GM19328 (cell line): ENCODE data around the gene STEAP2.
"Not testable (repeated sequence)": the region's sequence is repeated elsewhere in the genome, so short reads cannot be mapped to it uniquely, and the experiment has no call there.

Experiments used
- ATAC-seq: cut with Tn5 transposase; IDR thresholded peaks from one replicate; pipeline ENCODE4 v1.9.1; 2021; ENCODE audit warnings: mild to moderate bottlenecking, moderate library complexity; ENCODE audit not compliant: unreplicated experiment

The STEAP2 gene

GRCh38 chr7:90232430-90232829 is 20.9 kb downstream of the STEAP2 start:
- no peak for ATAC-seq

GRCh38 chr7:90233569-90233968 is 22.0 kb downstream of the STEAP2 start:
- ATAC-seq: no peak

- no peak for ATAC-seq
Measured at GRCh38 chr7:90236721-90237289, 25.3 kb downstream of the STEAP2 start.

GRCh38 chr7:90238022-90238421 is 26.5 kb downstream of the STEAP2 start:
- no peak for ATAC-seq

- ATAC-seq: no peak
Measured at GRCh38 chr7:90238583-90238982, 27.0 kb downstream of the STEAP2 start.

DNA sequence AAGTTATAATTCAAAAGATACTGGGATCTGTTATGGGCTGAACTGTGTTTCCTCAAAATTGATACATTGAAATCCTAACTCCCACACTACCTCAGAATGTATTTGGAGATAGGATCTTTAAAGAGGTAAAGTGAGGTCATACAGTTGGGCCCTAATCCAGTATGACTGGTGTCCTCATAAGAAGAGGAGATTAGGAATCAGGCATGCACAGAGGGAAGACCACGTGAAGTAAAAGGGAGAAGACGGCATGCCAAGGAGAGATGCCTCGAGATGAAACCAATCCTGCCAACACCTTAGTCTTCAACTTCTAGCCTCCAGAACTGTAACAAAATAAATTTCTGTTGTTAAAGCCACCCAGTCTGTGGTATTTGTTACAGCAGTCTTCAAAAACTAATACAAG is 27.5 kb downstream of the STEAP2 start:
- ATAC-seq: no peak

GRCh38 chr7:90239625-90240228 is 28.2 kb downstream of the STEAP2 start:
- no peak for ATAC-seq

DNA sequence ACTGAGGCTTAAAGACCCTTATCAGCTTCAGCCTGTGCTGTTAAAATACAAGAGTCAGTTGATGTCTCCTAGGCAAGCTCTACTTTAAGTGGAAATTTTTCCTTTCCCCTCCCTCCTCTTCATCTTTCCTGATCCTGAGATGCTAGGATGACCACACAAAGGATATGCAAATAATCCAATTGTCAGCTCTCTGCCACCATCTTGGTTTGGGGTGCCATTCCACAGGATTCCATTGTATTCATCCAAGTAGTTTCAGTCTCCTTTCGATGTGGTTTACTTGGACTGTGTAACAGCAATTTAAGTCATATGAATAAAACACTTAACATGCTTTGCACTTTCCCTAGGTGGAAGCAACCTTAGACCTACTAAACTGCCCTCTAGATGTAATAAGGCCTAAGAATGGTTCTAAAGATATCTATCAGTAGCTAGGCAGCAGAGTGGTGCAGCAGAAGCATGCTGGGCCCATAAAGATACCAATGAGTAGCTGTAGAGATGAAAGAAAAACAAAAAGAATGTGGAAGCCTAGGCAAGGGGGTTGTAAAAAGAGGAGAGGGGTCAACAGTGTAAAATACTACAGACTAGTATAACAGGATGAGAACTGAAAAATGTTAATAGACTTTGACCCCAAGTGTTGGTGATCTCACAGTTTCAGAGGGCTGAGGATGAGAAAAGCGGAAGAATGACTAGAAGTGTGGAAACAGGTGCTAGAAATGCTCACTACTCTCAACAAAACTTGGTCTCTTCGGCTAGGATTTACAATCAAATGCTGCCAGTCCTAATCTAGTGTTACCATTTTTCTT is 31.0 kb downstream of the STEAP2 start:
- ATAC-seq: no peak

DNA sequence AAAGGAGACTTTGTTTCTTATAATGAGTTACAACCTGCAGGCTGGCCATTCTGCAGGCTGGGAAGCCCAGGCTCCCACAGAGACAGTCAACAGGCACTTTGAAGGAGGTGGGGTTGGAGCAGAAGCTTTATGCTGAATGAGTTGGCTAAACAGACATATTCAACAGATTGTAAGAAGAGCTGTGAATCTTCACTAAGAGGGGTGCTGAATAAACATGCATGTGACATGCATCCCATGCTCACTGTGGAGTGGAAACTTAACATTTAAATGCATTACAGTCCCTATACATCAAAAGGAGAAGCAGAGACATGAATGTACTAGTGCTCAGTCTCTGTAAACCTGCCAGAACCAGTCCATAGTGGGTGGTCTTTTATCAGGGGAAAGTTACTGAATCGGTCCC is 32.0 kb downstream of the STEAP2 start:
- ATAC-seq: no peak

- ATAC-seq: peak; percentile 25
Measured at GRCh38 chr7:90244565-90244908, 33.0 kb downstream of the STEAP2 start.

DNA sequence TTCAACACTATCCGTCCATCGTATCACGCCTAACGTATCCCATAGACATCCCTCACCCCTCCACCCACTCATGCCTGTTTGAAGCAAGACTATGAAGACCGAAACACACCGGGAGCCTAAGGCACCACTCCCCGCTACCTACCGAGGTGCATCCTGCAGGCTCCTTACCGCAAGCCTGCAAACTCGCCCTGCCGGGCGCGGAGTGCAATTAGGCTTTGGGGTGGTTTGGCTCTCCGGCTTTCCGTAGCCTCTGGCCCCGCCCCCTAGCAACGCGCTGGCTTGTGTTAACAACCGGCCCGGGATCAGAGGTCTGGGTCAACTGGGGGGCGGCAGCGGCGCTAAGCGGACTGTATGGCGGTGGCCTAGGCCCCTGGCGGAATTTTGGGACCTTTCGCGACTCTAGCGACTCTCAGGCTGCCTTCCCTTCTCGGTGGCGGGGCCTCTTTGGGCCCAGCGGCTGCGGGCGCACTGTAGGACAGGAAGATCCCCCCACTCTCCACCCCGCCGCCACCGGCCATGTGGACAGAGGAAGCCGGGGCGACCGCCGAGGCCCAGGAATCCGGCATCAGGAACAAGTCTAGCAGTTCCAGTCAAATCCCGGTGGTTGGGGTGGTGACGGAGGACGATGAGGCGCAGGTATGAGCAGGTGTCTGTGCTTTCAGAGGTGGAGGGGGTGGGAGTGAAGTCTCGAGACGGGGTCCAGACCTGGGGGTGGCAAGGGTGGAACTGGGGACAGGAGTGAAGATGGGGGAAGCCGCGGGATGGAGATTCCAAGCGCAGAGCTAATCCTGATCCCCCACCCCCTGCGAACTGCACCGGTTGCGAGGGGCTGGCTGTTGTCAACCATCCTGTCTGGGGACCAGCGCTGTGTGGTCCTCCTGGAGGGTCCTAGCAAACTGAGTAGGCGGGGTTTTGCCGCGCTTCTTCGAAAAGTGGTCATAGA is 33.6 kb downstream of the STEAP2 start, which contains the start of gene CFAP69:
TSS of gene CFAP69 (plus strand) at position 266 of the 943 bp plus-strand sequence. CDS start at position 517, 251 bp downstream.
- ATAC-seq: peak; percentile 88

DNA sequence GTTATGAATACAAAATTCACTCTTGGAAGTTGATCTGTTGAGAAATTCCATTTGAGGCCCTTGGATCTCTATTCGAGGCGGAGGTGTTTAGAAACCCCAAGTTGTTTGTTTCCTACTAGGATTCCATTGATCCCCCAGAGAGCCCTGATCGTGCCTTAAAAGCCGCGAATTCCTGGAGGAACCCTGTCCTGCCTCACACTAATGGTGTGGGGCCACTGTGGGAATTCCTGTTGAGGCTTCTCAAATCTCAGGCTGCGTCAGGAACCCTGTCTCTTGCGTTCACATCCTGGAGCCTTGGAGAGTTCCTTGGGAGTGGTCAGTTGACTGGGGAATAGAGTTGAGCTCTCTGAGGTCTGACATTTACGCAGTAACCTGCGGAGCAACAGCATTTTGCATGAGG is 34.6 kb downstream of the STEAP2 start:
- ATAC-seq: no peak

GRCh38 chr7:90248706-90249105 is 37.2 kb downstream of the STEAP2 start:
- no peak for ATAC-seq

- ATAC-seq: no peak
Measured at GRCh38 chr7:90250601-90251303, 39.2 kb downstream of the STEAP2 start.

DNA sequence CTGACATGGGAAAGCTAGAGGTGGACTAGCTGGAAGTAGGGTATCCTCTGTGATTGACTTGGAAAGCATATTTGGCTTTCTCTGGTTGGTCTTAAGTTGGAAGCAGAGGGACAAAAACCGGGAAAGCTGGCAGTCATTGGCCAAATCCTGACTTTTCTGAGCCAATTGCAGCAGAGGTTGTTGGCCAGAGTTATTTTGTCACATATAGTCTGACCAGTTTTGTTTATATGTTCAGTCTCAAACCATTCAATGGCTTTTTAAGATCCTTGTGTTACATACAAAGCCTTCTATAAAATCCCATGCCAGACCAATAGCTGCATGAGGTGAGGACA is 39.7 kb downstream of the STEAP2 start:
- ATAC-seq: no peak

DNA sequence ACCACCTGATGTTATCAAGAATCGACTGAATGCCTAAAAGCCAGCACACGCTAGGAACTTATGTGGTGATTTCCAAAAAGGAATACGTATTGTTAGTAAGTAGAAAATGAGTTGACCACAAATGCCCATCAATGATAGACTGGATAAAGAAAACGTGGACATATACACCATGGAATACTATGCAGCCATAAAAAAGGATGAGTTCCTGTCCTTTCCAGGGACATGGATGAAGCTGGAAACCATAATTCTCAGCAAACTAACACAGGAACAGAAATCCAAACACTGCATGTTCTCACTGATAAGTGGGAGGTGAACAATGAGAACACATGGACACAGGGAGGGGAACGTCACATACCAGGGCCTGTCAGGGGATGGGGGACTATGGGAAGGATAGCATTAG is 44.5 kb downstream of the STEAP2 start:
- not testable (repeated sequence) for ATAC-seq

GRCh38 chr7:90256778-90257177 is 45.2 kb downstream of the STEAP2 start:
- ATAC-seq: no peak

DNA sequence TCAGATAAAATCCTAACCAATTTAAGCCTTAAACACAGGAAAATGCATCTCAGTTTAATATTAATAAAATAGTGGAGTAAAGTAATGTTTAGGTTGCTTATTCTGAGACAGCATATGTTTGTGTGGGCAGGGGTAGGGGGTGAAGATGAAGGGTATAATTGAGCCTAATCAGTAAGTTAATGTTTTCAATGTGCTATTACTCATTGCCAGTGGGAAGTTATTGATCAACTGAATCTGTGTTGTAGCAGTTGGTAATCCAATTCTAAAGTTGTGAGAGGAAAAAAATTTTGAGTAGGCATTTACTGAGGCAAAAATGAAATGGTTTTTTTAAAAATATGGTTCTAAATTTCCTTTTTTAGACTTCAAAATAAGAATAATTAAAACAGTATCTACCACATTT is 49.9 kb downstream of the STEAP2 start:
- ATAC-seq: no peak

GRCh38 chr7:90262438-90262837 is 50.9 kb downstream of the STEAP2 start:
- peak; percentile 59 for ATAC-seq

DNA sequence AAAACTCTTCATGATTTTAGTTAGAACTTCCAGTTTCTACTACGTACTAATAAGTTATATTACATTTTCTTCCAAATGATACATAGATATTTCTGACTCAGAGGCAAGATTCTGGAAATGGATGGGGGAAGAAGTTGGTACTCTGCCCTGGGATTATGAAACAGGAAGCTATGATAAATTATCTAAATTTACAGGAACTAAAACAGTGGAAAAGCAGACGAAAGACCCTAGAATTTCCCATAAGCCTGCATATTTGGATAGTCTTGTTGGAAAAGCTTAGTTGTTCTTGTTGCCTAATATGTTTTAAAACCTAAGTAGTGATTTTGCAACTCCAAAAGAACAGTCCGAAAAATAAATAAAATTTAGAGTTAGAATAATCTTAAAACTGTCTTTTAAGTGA is 55.3 kb downstream of the STEAP2 start:
- no peak for ATAC-seq
